Measurements from ENCODE around the gene PITPNB.

DNA sequence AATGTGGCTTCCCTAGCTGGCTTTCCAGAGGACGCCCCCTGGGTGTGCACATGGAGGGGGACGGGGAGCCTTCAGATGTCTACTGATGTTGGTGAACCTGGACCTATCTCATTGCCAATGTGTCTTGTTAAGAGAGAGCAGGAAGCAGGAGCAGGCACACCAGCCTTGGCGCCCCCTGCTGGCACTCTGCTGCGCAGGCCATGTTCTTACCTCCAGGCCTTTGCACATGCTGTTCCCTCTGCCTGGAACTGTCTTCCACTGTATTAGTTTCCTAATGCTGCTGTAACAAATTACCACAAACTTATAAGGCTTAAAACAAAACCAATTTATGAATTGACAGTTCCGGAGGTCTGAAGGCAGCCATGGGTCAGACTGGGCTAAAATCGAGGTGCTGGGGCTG lies 93.9 kb downstream of the PITPNB start:
- TF ChIP-seq, protein P1, sequence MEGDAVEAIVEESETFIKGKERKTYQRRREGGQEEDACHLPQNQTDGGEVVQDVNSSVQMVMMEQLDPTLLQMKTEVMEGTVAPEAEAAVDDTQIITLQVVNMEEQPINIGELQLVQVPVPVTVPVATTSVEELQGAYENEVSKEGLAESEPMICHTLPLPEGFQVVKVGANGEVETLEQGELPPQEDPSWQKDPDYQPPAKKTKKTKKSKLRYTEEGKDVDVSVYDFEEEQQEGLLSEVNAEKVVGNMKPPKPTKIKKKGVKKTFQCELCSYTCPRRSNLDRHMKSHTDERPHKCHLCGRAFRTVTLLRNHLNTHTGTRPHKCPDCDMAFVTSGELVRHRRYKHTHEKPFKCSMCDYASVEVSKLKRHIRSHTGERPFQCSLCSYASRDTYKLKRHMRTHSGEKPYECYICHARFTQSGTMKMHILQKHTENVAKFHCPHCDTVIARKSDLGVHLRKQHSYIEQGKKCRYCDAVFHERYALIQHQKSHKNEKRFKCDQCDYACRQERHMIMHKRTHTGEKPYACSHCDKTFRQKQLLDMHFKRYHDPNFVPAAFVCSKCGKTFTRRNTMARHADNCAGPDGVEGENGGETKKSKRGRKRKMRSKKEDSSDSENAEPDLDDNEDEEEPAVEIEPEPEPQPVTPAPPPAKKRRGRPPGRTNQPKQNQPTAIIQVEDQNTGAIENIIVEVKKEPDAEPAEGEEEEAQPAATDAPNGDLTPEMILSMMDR (IDR thresholded peaks at IDR 0.05): no peak
- no peak for TF ChIP-seq EP300 (IDR thresholded peaks at IDR 0.05)

All from sigmoid colon (tissue), 4 donors.